ENCODE data around the gene PDXP. TPM values are rescaled to one million over a fixed set of nuclear protein-coding genes. Genes with fewer than 3 reads are reported as not detected.

PDXP gene
- total and polyA plus RNA-seq, 2 donors = 8.9 to 25.0 TPM

GRCh38 chr22:37709445-37709765 is 50.9 kb downstream of the PDXP start:
- 98% methylated on average over 15 of the region's 15 CpGs for WGBS

GRCh38 chr22:37710675-37711074 is 52.2 kb downstream of the PDXP start:
- DNase-seq (ENCODE audit: low read depth in 6 of 9, low spot score in 9 of 9) = no peak
- WGBS = 90% methylated on average over 3 of the region's 3 CpGs
- Histone ChIP-seq H3K36me3 (ENCODE audit: control insufficient read depth in 2 of 2, insufficient read depth in 2 of 2, low read length in 1 of 2) (no peaks in the 10 kb centered on the region), H3K27ac (ENCODE audit: low read depth in 1 of 2, low read length in 1 of 2) (no peak overlapping the region), H3K4me3 (ENCODE audit: low read length in 2 of 2) (no peak overlapping the region), H3K9me3 (ENCODE audit: control insufficient read depth in 2 of 2, insufficient read depth in 1 of 2, low read length in 1 of 2) (peaks cover 0 to 3% of the 10 kb centered on the region in 2 donors), H3K4me1 (ENCODE audit: control insufficient read depth in 2 of 2, insufficient read depth in 2 of 2, low read length in 2 of 2) (no peaks in the 10 kb centered on the region), H3K27me3 (ENCODE audit: control insufficient read depth in 2 of 2, insufficient read depth in 1 of 2, low read length in 1 of 2) (no peaks in the 10 kb centered on the region)

More at GRCh38 chr22:37709445-37709765, 50.9 kb downstream of the PDXP start:
- H3K36me3 ChIP-seq (ENCODE audit: control insufficient read depth in 2 of 2, insufficient read depth in 2 of 2, low read length in 1 of 2) = no peaks in the 10 kb centered on the region
- peaks cover 0 to 3% of the 10 kb centered on the region in 2 donors for H3K9me3 ChIP-seq (ENCODE audit: control insufficient read depth in 2 of 2, insufficient read depth in 1 of 2, low read length in 1 of 2)
- H3K4me1 ChIP-seq (ENCODE audit: control insufficient read depth in 2 of 2, insufficient read depth in 2 of 2, low read length in 2 of 2) = no peaks in the 10 kb centered on the region
- H3K27me3 ChIP-seq (ENCODE audit: control insufficient read depth in 2 of 2, insufficient read depth in 1 of 2, low read length in 1 of 2) = no peaks in the 10 kb centered on the region
- DNase-seq (ENCODE audit: low read depth in 6 of 9, low spot score in 9 of 9) = no peak
- H3K4me3 ChIP-seq (ENCODE audit: low read length in 2 of 2) = no peak overlapping the region
- no peak overlapping the region for H3K27ac ChIP-seq (ENCODE audit: low read depth in 1 of 2, low read length in 1 of 2)

- 95% methylated on average over 10 of the region's 10 CpGs for WGBS
- Histone ChIP-seq H3K9me3 (ENCODE audit: control insufficient read depth in 2 of 2, insufficient read depth in 1 of 2, low read length in 1 of 2) (peaks cover 0 to 1% of the 10 kb centered on the region in 2 donors), H3K27me3 (ENCODE audit: control insufficient read depth in 2 of 2, insufficient read depth in 1 of 2, low read length in 1 of 2) (no peaks in the 10 kb centered on the region), H3K4me3 (ENCODE audit: low read length in 2 of 2) (no peak overlapping the region), H3K36me3 (ENCODE audit: control insufficient read depth in 2 of 2, insufficient read depth in 2 of 2, low read length in 1 of 2) (no peaks in the 10 kb centered on the region), H3K27ac (ENCODE audit: low read depth in 1 of 2, low read length in 1 of 2) (no peak overlapping the region), H3K4me1 (ENCODE audit: control insufficient read depth in 2 of 2, insufficient read depth in 2 of 2, low read length in 2 of 2) (no peaks in the 10 kb centered on the region)
- no peak for DNase-seq (ENCODE audit: low read depth in 6 of 9, low spot score in 9 of 9)
Observed at GRCh38 chr22:37711490-37711889, 53.0 kb downstream of the PDXP start.

GRCh38 chr22:37713761-37714160 is 55.2 kb downstream of the PDXP start:
- Histone ChIP-seq H3K27ac (ENCODE audit: low read depth in 1 of 2, low read length in 1 of 2) (no peak overlapping the region), H3K4me1 (ENCODE audit: control insufficient read depth in 2 of 2, insufficient read depth in 2 of 2, low read length in 2 of 2) (no peaks in the 10 kb centered on the region), H3K27me3 (ENCODE audit: control insufficient read depth in 2 of 2, insufficient read depth in 1 of 2, low read length in 1 of 2) (no peaks in the 10 kb centered on the region), H3K36me3 (ENCODE audit: control insufficient read depth in 2 of 2, insufficient read depth in 2 of 2, low read length in 1 of 2) (no peaks in the 10 kb centered on the region), H3K4me3 (ENCODE audit: low read length in 2 of 2) (no peak overlapping the region), H3K9me3 (ENCODE audit: control insufficient read depth in 2 of 2, insufficient read depth in 1 of 2, low read length in 1 of 2) (no peaks in the 10 kb centered on the region)
- 97% methylated on average over 7 of the region's 7 CpGs for WGBS
- DNase-seq (ENCODE audit: low read depth in 6 of 9, low spot score in 9 of 9) = no peak

- no peaks in the 10 kb centered on the region for H3K4me1 ChIP-seq (ENCODE audit: control insufficient read depth in 2 of 2, insufficient read depth in 2 of 2, low read length in 2 of 2)
- no peak for DNase-seq (ENCODE audit: low read depth in 6 of 9, low spot score in 9 of 9)
- no peak overlapping the region for H3K27ac ChIP-seq (ENCODE audit: low read depth in 1 of 2, low read length in 1 of 2)
- 98% methylated on average over 2 of the region's 2 CpGs for WGBS
- H3K36me3 ChIP-seq (ENCODE audit: control insufficient read depth in 2 of 2, insufficient read depth in 2 of 2, low read length in 1 of 2) = no peaks in the 10 kb centered on the region
- H3K27me3 ChIP-seq (ENCODE audit: control insufficient read depth in 2 of 2, insufficient read depth in 1 of 2, low read length in 1 of 2) = no peaks in the 10 kb centered on the region
- H3K9me3 ChIP-seq (ENCODE audit: control insufficient read depth in 2 of 2, insufficient read depth in 1 of 2, low read length in 1 of 2) = no peaks in the 10 kb centered on the region
- no peak overlapping the region for H3K4me3 ChIP-seq (ENCODE audit: low read length in 2 of 2)
Observed at GRCh38 chr22:37714634-37715033, 56.1 kb downstream of the PDXP start.

GRCh38 chr22:37715760-37716159 is 57.2 kb downstream of the PDXP start:
- no peak for DNase-seq (ENCODE audit: low read depth in 6 of 9, low spot score in 9 of 9)
- WGBS = 97% methylated on average over 7 of the region's 7 CpGs
- H3K4me1 ChIP-seq (ENCODE audit: control insufficient read depth in 2 of 2, insufficient read depth in 2 of 2, low read length in 2 of 2) = no peaks in the 10 kb centered on the region
- H3K4me3 ChIP-seq (ENCODE audit: low read length in 2 of 2) = no peak overlapping the region
- no peaks in the 10 kb centered on the region for H3K9me3 ChIP-seq (ENCODE audit: control insufficient read depth in 2 of 2, insufficient read depth in 1 of 2, low read length in 1 of 2)
- no peaks in the 10 kb centered on the region for H3K27me3 ChIP-seq (ENCODE audit: control insufficient read depth in 2 of 2, insufficient read depth in 1 of 2, low read length in 1 of 2)
- H3K36me3 ChIP-seq (ENCODE audit: control insufficient read depth in 2 of 2, insufficient read depth in 2 of 2, low read length in 1 of 2) = no peaks in the 10 kb centered on the region
- H3K27ac ChIP-seq (ENCODE audit: low read depth in 1 of 2, low read length in 1 of 2) = no peak overlapping the region

Other genes starting within 250 kb of the PDXP start
- gene ELFN2, start 231.2 kb upstream of the PDXP start, total RNA-seq = 0.28 TPM
- 1.5 TPM for gene ELFN2, start 231.2 kb upstream of the PDXP start, polyA plus RNA-seq
- gene MFNG, start 172.3 kb upstream of the PDXP start, total RNA-seq = 56.4 TPM
- gene MFNG, start 172.3 kb upstream of the PDXP start, polyA plus RNA-seq = 27.7 TPM
- gene CARD10, start 139.3 kb upstream of the PDXP start, total RNA-seq = 1.1 TPM
- gene CARD10, start 139.3 kb upstream of the PDXP start, polyA plus RNA-seq = 4.2 TPM
- gene CDC42EP1, start 98.2 kb upstream of the PDXP start, total RNA-seq = 1.7 TPM
- 5.8 TPM for gene CDC42EP1, start 98.2 kb upstream of the PDXP start, polyA plus RNA-seq
- gene LGALS2, start 78.6 kb upstream of the PDXP start, total RNA-seq = 65.1 TPM
- gene LGALS2, start 78.6 kb upstream of the PDXP start, polyA plus RNA-seq = 42.3 TPM
- gene GGA1, start 49.9 kb upstream of the PDXP start, total RNA-seq = 20.1 TPM
- gene GGA1, start 49.9 kb upstream of the PDXP start, polyA plus RNA-seq = 99.5 TPM
- gene SH3BP1, start 19.1 kb upstream of the PDXP start, total RNA-seq = 21.3 TPM
- 23.0 TPM for gene SH3BP1, start 19.1 kb upstream of the PDXP start, polyA plus RNA-seq
- gene LGALS1, start 16.9 kb downstream of the PDXP start, total RNA-seq = 482 TPM
- gene LGALS1, start 16.9 kb downstream of the PDXP start, polyA plus RNA-seq = 554 TPM
- gene NOL12, start 27.6 kb downstream of the PDXP start, total RNA-seq = 32.6 TPM
- 26.6 TPM for gene NOL12, start 27.6 kb downstream of the PDXP start, polyA plus RNA-seq
- 19.5 TPM for gene TRIOBP, start 38.3 kb downstream of the PDXP start, total RNA-seq
- gene TRIOBP, start 38.3 kb downstream of the PDXP start, polyA plus RNA-seq = 29.8 TPM
- gene GCAT, start 149.2 kb downstream of the PDXP start, total RNA-seq = 4.8 TPM
- gene GCAT, start 149.2 kb downstream of the PDXP start, polyA plus RNA-seq = 7.8 TPM
- gene GALR3, start 164.7 kb downstream of the PDXP start, total RNA-seq = not detected
- gene GALR3, start 164.7 kb downstream of the PDXP start, polyA plus RNA-seq = not detected
- gene ANKRD54, start 185.6 kb downstream of the PDXP start, total RNA-seq = 13.5 TPM
- 25.5 TPM for gene ANKRD54, start 185.6 kb downstream of the PDXP start, polyA plus RNA-seq
- gene EIF3L, start 190.7 kb downstream of the PDXP start, total RNA-seq = 698 TPM
- 302 TPM for gene EIF3L, start 190.7 kb downstream of the PDXP start, polyA plus RNA-seq
- gene MICALL1, start 247.6 kb downstream of the PDXP start, total RNA-seq = 5.5 TPM
- 13.7 TPM for gene MICALL1, start 247.6 kb downstream of the PDXP start, polyA plus RNA-seq

All from thymus (tissue), 11 donors.